ENCODE measurements around the gene IGF2R.
"Not testable (repeated sequence)": the region's sequence is repeated elsewhere in the genome, so short reads cannot be mapped to it uniquely, and the experiment has no call there.

Gene IGF2R

DNA sequence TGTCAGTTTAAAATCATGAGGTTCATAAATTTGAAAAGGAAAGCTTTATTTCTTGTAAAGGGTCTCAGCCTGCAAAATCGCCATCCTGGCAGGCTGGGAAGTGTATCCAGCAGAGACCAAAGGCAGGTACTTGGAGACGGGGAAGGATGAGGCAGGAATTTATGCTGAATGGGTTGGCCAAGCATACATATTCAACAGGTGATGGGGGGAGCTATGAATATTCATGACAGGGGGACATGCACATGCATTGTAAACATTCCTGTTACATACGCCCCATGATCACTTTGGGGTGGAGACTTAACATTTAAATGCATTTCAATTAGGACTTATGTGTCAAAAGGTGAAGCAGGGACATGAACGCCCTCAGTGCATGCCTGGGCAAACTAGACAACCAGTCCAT is 142.9 kb downstream of the IGF2R start:
- no peaks in the 10 kb centered on the region for H3K4me1 ChIP-seq (ENCODE audit: low read length)
- no peaks in the 10 kb centered on the region for H3F3A ChIP-seq (ENCODE audit: insufficient read depth, low read length)
- no peaks in the 10 kb centered on the region for H3K79me2 ChIP-seq (ENCODE audit: low read length)
- H3K4me3 ChIP-seq (ENCODE audit: low read length): no peak overlapping the region
- no peak overlapping the region for H3K4me2 ChIP-seq (ENCODE audit: low read depth, low read length)
- H3K9me2 ChIP-seq (replicated peaks; ENCODE audit: insufficient read depth, low read length): no peaks in the 10 kb centered on the region
- no peak overlapping the region for H3K9ac ChIP-seq (ENCODE audit: low read length)
- no peaks in the 10 kb centered on the region for H4K20me1 ChIP-seq (ENCODE audit: insufficient read depth, low read length)
- no peak overlapping the region for H2AFZ ChIP-seq (ENCODE audit: low read length)
- no peak for TF ChIP-seq EZH2 (optimal IDR thresholded peaks at IDR 0.05; ENCODE audit: low read depth, low read length)
- TF ChIP-seq EZH2phosphoT487 (IDR thresholded peaks at IDR 0.05; ENCODE audit: low read length): no peak
- TF ChIP-seq, protein P1, sequence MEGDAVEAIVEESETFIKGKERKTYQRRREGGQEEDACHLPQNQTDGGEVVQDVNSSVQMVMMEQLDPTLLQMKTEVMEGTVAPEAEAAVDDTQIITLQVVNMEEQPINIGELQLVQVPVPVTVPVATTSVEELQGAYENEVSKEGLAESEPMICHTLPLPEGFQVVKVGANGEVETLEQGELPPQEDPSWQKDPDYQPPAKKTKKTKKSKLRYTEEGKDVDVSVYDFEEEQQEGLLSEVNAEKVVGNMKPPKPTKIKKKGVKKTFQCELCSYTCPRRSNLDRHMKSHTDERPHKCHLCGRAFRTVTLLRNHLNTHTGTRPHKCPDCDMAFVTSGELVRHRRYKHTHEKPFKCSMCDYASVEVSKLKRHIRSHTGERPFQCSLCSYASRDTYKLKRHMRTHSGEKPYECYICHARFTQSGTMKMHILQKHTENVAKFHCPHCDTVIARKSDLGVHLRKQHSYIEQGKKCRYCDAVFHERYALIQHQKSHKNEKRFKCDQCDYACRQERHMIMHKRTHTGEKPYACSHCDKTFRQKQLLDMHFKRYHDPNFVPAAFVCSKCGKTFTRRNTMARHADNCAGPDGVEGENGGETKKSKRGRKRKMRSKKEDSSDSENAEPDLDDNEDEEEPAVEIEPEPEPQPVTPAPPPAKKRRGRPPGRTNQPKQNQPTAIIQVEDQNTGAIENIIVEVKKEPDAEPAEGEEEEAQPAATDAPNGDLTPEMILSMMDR (IDR thresholded peaks at IDR 0.05; ENCODE audit: low read length): no peak
- no peaks in the 10 kb centered on the region for H3K27me3 ChIP-seq (replicated peaks; ENCODE audit: insufficient read depth, low read length)
- no peaks in the 10 kb centered on the region for H3K36me3 ChIP-seq (replicated peaks; ENCODE audit: insufficient read depth, low read length)
- DNase-seq: no peak
- no peak overlapping the region for H3K27ac ChIP-seq (ENCODE audit: low read length)
- no peaks in the 10 kb centered on the region for H3K9me3 ChIP-seq (replicated peaks; ENCODE audit: insufficient read depth, low read length)

DNA sequence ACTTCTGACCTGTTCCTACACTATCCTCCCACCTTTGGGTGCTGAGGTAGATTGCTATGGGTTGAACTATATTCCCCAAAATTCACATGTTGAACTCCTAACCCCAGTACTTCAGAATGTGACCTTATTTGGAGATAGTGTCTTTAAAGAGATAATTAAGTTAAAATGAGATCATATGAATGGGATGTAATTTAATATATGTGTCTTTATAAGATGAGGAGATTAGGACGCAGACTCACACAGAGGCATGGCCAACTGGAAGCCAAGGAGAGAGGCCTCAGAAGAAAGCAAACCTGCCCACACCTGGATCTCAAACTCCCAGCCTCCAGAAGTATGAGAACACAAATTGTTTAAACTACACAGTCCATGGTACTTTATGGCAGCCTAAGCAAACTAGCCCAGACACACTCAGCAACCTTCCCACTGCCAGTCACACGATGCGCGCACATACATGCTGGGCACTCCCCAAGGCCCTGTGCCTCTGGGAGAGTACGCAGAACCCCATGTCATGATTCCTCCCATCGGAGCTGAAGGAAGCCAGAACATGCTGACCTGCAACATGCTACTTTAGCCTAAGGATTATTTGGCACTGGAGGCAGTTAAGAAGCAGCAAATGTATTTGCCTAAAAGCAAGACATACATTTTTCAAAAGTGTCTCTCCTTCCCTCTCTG is 143.9 kb downstream of the IGF2R start:
- no peak overlapping the region for H3K27ac ChIP-seq (ENCODE audit: low read length)
- H3K4me3 ChIP-seq (ENCODE audit: low read length): no peak overlapping the region
- H3K9me2 ChIP-seq (replicated peaks; ENCODE audit: insufficient read depth, low read length): no peaks in the 10 kb centered on the region
- H3F3A ChIP-seq (ENCODE audit: insufficient read depth, low read length): no peaks in the 10 kb centered on the region
- H3K4me1 ChIP-seq (ENCODE audit: low read length): no peaks in the 10 kb centered on the region
- H3K4me2 ChIP-seq (ENCODE audit: low read depth, low read length): no peak overlapping the region
- H3K36me3 ChIP-seq (replicated peaks; ENCODE audit: insufficient read depth, low read length): no peaks in the 10 kb centered on the region
- no peak for DNase-seq
- H3K9me3 ChIP-seq (replicated peaks; ENCODE audit: insufficient read depth, low read length): no peaks in the 10 kb centered on the region
- H3K79me2 ChIP-seq (ENCODE audit: low read length): no peaks in the 10 kb centered on the region
- H2AFZ ChIP-seq (ENCODE audit: low read length): no peak overlapping the region
- TF ChIP-seq EZH2phosphoT487 (IDR thresholded peaks at IDR 0.05; ENCODE audit: low read length) (no peak), EZH2 (optimal IDR thresholded peaks at IDR 0.05; ENCODE audit: low read depth, low read length) (no peak)
- TF ChIP-seq, protein P1 (IDR thresholded peaks at IDR 0.05; ENCODE audit: low read length): no peak
- no peak overlapping the region for H3K9ac ChIP-seq (ENCODE audit: low read length)
- H4K20me1 ChIP-seq (ENCODE audit: insufficient read depth, low read length): no peaks in the 10 kb centered on the region
- no peaks in the 10 kb centered on the region for H3K27me3 ChIP-seq (replicated peaks; ENCODE audit: insufficient read depth, low read length)

DNA sequence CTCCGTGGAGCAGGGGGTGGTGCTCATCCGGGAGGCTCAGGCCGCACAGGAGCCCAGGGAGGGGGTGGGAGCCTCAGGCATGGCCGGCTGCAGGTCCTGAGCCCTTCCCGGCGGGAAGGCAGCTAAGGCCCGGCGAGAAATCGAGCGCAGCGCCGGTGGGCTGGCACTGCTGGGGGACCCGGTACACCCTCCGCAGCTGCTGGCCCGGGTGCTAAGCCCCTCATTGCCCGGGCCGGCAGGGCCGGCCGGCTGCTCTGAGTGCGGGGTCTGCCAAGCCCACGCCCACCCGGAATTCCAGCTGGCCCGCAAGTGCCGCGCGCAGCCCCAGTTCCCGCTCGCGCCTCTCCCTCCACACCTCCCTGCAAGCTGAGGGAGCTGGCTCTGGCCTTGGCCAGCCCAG is 145.7 kb downstream of the IGF2R start:
- not testable (repeated sequence) for H3K36me3 ChIP-seq (replicated peaks; ENCODE audit: insufficient read depth, low read length); H3K9me2 ChIP-seq (replicated peaks; ENCODE audit: insufficient read depth, low read length); H2AFZ ChIP-seq (ENCODE audit: low read length); H4K20me1 ChIP-seq (ENCODE audit: insufficient read depth, low read length); H3K4me1 ChIP-seq (ENCODE audit: low read length); H3K9ac ChIP-seq (ENCODE audit: low read length); H3K4me3 ChIP-seq (ENCODE audit: low read length); H3K27ac ChIP-seq (ENCODE audit: low read length); H3K4me2 ChIP-seq (ENCODE audit: low read depth, low read length); H3K27me3 ChIP-seq (replicated peaks; ENCODE audit: insufficient read depth, low read length); H3K79me2 ChIP-seq (ENCODE audit: low read length); H3K9me3 ChIP-seq (replicated peaks; ENCODE audit: insufficient read depth, low read length); H3F3A ChIP-seq (ENCODE audit: insufficient read depth, low read length); DNase-seq

DNA sequence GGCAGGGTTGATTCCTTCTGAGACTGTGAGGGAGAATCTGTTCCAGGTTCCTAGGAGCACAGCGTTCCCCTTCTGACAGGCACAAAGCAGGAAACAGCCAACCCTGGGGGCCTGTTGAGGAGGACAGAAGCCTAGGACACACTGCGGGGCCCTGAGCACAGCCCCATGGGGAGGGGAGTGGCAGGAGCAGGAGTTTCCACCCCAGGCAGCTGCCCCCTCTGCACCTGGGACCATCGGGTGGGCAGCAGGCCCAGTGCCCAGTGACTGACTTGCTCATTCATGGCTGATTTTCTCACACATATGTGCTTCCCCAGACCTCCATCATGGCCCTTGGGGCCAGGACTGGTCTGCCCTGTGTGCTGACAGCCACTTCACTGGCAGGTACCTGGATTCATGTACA is 146.5 kb downstream of the IGF2R start:
- H3K9ac ChIP-seq (ENCODE audit: low read length): no peak overlapping the region
- DNase-seq: no peak
- H3K27ac ChIP-seq (ENCODE audit: low read length): no peak overlapping the region
- no peak overlapping the region for H3K4me3 ChIP-seq (ENCODE audit: low read length)
- TF ChIP-seq EZH2 (optimal IDR thresholded peaks at IDR 0.05; ENCODE audit: low read depth, low read length): no peak
- TF ChIP-seq, protein P1 (IDR thresholded peaks at IDR 0.05; ENCODE audit: low read length): no peak
- no peak for TF ChIP-seq EZH2phosphoT487 (IDR thresholded peaks at IDR 0.05; ENCODE audit: low read length)
- no peak overlapping the region for H2AFZ ChIP-seq (ENCODE audit: low read length)
- H3K79me2 ChIP-seq (ENCODE audit: low read length): no peaks in the 10 kb centered on the region
- no peaks in the 10 kb centered on the region for H3K27me3 ChIP-seq (replicated peaks; ENCODE audit: insufficient read depth, low read length)
- no peaks in the 10 kb centered on the region for H3K9me3 ChIP-seq (replicated peaks; ENCODE audit: insufficient read depth, low read length)
- no peaks in the 10 kb centered on the region for H3K9me2 ChIP-seq (replicated peaks; ENCODE audit: insufficient read depth, low read length)
- no peaks in the 10 kb centered on the region for H4K20me1 ChIP-seq (ENCODE audit: insufficient read depth, low read length)
- no peaks in the 10 kb centered on the region for H3K4me1 ChIP-seq (ENCODE audit: low read length)
- no peaks in the 10 kb centered on the region for H3K36me3 ChIP-seq (replicated peaks; ENCODE audit: insufficient read depth, low read length)
- no peak overlapping the region for H3K4me2 ChIP-seq (ENCODE audit: low read depth, low read length)
- H3F3A ChIP-seq (ENCODE audit: insufficient read depth, low read length): no peaks in the 10 kb centered on the region

All from MM.1S (cell line).